Inflammatory macrophage (primary cell): ENCODE measurements around the gene CAPN5.
A peak's percentile ranks its signal among the peaks of the same experiment; 100 is the strongest.
"Not testable (repeated sequence)": the region's sequence is repeated elsewhere in the genome, so short reads cannot be mapped to it uniquely, and the experiment has no call there.

Experiments
- DNase-seq, 2 donors: peaks; one replicate each; pipeline ENCODE4 v3.0.0-alpha.2; 2020 to 2022

Gene CAPN5

DNA sequence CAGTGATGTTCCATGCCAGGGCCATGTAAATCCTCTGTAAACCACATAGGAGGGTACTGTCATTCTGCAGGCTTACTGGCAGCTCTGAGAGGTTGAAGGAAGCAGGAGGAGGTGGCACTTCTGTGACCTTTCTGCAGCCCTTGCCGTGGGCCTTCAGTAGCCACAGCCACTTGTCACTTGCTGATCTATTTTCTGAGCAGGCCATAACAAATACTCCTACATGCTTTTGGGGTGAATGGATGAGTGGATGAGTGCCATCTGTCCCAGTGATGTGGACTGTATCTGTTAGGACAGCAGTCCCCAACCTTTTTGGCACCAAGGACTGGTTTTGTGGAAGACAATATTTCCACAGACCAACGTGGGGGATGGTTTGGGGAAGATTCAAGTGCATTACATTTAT is 22.4 kb upstream of the CAPN5 start:
- no peak for DNase-seq

DNA sequence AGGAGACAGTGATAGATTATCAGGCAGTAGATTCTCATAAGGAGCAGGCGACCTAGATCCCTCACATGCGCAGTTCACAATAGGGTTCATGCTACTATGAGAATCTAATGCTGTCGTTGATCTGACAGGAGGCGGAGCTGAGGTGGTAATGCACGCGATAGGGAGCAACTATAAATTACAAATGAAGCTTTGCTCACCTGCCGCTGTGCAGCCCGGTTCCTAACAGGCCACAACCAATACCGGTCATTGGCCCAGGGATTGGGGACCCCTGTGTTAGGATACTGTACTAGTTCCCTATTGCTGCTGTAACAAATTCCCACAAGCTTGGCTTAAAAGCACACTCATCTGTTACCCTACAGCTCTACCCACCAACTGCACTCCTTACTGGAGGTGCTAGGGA is 21.9 kb upstream of the CAPN5 start:
- DNase-seq = no peak

DNA sequence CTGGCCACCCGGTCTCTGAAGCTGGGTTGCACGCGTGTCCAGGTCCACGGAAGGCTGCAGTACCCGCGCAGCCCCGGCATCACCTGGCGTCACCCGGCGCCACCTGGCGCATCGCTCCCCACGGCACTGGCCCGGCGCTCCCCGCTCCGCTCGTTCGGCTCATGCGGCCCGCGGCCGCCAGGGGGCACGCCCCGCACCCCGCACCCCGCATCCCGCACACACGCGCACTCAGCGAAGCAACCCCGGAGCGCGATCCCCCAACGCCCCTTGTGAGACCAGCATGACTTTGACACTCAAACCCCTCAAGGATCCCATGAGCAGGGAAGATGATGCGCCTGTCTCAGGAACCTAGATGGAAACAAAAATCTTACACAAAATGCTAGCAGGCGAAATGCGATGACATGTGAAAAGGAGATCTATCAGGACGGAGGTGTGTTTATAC is 20.7 kb upstream of the CAPN5 start:
- DNase-seq = no peak

DNA sequence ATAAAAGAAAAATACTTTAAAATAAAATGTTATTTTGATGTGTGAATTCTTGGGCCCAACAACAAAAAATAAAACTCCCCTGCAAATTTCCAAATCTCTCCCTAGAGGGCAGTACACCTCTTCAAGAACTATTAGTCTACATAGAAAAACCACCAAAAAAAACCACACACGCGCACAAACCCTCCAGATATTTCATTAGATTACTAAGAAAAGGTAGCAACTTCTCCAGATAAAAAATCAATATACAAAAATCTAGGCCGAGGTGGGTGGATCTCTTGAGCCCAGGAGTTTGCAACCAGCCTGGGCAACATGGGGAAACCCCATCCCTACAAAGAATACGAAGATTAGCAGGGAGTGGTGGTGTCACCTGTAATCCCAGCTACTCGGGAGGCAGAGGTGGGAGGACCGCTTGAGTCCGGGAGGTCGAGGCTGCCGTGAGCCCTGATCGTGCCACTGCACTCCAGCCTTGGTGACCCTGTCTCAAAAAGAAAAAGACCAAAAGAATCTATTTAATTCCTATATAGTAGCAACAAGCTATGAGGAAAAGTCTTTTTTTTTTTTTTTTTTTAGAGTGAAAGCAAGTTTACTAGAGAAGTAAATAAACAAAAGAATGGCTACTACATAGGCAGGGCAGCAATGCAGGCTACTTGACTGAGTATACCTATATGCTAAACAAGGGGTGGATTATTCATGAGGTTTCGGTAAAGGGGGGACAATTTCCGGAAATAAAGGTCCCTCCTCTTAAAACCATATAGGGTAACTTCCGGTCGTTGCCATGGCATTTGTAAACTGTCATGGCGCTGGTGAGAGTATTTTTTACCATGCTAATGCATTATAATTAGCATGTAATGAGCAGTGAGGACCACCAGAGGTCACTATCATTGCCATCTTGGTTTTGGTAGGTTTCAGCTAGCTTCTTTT is 19.5 kb upstream of the CAPN5 start:
- peak; percentile 95 to 98 for DNase-seq

DNA sequence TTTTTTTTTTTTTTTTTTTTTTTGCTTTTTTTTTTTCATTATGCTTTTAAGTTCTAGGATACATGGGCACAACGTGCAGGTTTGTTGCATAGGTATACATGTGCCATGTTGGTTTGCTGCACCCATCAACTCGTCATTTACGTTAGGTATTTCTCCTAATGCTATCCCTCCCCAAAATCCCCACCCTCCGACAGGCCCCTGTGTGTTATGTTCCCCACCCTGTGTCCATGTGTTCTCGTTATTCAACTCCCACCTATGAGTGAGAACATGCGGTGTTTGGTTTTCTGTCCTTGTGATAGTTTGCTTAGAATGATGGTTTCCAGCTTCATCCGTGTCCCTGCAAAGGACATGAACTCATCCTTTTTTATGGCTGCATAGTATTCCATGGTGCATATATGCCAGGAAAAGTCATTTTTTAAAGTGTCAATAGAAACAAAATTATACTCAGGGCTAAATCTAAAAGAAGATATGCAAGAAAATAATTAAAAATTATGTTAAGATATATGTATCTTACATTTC is 18.8 kb upstream of the CAPN5 start:
- DNase-seq = not testable (repeated sequence)

DNA sequence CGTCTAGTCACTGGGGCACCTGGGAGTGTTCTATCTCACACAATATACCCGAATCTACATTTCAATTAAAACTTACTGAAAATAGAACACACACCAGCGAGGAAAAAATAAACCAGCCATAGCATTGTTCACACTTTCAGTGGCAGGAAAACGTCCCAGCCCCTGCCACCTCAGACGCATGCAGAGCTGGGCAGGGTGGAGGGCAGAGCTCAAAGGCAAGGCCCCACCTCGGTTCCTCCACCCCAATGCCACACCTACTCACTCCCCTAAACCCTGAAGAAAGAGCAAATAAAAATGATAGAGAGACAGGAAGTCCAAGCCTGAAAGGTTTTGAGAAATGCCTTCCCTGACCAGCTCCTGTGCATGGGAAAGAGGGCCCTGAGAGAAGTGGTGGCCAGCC is 17.7 kb upstream of the CAPN5 start:
- DNase-seq = no peak

DNA sequence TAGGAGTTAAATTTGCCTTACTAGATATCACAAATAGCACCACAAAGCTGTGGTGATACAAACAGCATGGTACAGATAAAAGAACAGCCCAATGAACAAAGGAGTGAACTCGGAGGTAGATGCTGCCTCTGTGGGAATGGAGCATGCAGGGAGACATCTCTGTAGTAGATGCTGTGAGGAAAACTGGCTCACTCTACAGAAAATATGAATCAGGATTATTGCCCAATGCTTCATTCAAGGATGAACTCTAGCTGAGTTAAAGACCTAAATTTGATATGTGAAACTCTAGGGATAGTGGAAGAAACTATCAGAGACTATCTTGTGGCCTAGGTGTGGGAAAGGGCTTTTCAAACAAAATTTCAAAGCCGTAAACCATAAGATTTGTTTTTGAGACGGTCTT is 15.3 kb upstream of the CAPN5 start:
- DNase-seq = no peak

DNA sequence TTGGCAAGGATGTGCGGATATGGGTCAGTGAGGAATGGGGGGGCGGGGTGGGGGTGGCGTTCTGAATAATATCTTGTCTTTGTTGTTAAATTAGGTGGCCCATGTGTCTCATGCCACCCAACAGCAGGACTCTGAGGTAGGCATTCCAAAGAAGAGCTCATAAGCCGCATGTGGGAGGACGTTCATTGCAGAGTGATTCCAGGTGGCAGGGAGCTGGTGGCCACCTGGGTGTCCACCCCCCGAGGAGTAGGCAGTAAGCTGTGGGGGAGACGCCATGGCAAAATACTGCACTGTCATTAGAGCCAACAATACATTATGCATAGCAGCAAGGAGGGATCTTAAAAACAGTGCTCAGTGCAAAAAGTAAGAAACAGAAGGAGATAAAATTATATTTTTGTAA is 14.3 kb upstream of the CAPN5 start:
- DNase-seq = no peak

DNA sequence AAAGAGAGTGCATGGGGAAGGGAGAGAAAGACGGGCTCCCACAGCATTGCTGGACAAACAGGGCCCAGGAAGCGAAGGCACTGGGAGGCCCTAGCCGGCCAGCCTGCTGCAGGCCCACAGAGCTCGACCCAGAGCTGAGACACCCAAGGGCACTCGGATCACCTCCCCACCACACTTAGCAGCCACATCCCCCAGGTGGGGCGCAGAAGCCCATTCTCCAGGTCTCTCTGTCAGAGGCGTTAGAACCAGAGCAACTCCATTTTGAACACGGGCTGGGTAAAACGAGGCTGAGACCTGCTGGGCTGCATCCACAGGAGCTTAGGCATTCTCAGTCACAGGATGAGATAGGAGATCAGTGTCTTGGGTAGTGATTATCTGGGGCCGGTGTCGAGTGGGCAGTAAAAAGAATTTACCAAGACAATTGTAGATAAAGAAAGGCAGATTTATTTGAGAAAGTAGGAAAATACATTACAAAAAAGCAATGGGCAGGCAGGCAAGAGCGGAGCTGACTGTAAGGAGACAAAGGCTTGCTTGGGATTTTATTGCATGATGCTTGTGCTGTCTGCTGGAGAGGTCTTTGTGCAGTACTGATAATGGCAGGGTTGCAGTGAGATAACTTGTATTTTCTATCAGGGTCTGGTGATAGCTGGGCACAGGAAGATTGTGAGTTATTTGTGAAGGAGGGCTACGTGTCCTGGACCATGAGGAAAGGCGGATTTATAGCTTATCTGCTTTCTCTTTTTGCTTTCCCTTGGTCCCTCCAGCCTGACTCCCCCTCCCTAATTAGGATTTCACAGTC is 13.4 kb upstream of the CAPN5 start:
- no peak for DNase-seq

DNA sequence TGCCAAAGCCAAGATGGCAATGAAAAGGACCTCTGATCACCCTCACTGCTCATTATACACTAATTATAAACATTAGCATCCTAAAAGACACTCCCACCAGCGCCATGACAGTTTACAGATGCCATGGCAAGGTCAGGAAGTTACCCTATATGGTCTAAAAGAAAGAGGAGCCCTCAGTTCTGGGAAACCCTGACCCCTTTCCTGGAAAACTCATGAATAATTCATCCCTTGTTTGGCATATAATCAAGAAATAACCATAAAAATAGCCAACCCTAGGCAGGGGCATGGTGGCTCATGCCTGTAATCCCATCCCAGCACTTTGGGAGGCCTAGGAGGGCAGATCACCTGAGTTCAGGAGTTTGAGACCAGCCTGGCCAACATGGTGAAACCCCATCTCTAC is 12.7 kb upstream of the CAPN5 start:
- DNase-seq = no peak

DNA sequence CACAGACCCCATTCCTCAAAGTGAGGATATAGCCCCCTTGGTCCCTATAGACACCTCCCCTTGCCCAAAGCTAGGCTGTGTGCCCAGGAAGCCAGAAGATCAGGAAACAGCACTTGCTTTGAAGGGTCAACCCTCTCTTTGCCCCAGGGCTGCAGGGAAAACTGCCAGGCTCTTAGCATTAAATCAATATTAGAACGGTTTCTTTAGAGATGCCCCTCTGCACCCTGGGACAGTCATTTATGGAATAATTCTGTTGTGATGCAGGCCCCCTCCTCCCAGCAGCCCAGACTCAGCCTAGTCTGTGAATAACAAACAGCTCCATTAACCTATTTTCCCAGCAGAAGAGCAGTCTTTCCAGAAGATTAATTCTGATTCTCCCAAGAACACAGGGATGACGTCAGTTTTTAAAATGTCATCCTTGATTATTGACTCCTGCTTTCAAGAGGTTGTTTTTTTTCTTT is 11.6 kb upstream of the CAPN5 start:
- no peak for DNase-seq

DNA sequence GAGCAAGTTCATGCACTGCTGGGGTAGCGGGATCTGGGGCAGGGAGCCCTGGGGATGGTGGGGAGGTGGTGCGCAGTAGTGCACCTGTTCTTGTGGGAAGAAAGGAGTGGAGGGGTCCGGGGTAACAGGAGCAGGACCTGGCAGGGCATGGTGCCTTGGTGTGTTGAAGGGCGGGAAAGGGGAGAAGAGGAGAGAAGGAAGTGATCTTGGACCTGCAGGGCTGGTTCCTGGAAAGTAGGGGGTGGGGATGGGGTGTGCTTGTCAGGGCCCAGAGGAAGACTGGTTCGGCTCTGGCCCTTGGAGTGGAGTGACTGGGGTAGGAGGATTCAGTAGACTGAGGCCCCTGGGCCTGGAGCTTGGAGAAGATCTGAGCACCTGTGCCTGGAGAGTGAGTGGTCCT is 10.9 kb upstream of the CAPN5 start:
- DNase-seq = no peak

DNA sequence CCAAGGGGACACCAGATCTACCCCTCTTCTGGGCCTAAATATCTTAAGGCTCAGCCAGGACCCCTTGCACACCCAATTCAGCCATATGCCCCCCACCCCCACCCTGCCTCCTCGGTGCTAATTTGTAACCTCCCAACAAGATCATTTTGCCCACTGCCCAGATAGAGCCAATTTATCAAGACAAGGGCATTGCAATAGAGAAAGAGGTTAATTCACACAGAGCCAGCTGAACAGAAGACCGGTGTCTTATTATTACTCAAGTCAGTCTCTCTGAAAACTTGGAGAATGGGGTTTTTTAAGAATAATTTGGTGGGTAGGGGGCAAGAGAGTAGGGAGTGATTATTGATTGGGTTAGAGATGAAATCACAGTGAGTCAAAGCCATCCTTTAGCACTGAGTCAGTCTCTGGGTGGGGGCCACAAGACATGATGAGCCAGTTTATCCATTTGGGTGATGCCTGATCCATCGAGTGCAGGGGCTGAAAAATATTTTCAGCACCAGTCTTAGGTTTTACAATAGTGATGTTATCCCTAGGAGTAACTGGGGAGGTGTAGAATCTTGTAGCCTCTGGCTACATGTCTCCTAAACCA is 9.9 kb upstream of the CAPN5 start:
- no peak for DNase-seq

DNA sequence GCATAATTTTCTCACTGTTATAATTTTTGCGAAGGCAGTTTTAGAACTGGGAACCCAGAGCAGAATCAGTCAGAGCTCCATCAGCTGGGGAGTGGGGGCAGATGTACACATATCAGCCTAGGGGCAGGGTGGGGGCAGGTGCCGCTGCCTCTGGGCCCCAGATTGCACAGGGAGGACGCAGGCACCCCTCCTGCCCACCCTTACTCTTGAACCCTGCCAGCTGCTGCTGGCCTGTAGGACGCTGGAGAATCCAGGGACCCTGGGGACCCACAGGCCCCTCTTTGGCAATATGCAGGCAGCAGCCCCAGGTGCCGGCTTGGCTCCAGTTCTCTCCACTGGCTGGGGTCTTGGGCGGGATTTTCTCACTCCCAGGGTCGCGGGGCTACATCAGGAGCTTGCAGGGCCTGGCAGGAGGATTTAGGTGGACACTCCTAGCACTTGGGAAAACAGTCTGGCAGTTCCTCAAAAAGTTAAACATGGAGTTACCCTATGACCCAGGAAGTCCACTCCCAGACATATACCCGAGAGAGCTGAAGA is 8.8 kb upstream of the CAPN5 start:
- no peak for DNase-seq

DNA sequence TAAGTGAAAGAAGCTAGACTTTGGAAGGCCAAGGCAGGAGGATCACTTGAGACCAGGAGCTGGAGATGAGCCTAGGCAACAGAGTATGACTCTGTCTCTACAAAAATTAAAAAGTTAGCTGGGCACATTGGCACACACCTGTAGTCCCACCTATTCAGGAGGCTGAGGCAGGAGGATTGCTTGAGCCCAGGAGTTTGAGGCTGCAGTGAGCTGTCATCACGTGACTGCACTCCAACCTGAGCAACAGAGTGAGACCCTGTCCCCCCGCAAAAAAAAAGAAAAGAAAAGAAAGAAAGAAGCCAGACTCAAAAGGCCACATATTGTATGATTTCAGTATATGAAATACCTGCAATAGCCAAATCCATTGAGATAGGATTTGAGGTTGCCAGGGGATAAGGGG is 7.9 kb upstream of the CAPN5 start:
- no peak for DNase-seq

DNA sequence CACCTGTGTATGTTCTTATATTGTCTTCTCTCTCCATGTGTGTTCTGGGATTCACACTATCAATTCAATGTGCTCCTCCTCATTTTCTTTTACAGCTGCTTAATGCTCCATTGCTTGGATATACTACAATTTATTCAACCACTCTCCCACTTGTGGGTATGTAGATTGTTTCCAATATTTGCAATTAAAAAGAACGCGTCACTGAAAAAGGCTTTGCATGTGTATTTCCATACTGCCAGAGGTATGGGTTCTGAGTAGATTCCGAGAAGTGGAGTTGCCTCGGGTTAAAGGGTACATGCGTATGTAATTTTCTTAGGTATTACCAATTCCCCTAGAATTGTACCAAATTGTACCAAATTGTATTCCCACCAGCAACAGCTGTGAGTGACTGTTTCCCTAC is 7.0 kb upstream of the CAPN5 start:
- no peak for DNase-seq

DNA sequence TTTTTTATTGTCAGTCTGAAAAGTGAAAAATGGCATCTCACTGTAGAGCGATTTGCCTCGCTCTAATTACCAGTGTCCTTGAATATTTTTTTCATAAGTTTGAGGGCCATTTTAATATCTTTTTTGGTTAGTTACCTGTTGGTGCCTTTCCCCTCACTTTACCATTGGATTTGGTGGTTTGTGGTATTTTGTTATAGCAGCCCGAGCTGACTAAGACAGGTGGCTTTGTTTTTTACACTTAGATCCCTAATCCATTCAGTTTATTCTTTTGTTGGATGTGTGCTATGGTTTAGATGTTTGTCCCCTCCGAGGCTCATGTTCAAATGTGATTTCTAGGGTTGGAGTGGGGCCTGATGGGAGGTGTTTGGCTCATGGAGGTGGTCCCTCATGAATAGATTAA is 6.5 kb upstream of the CAPN5 start:
- DNase-seq = no peak

DNA sequence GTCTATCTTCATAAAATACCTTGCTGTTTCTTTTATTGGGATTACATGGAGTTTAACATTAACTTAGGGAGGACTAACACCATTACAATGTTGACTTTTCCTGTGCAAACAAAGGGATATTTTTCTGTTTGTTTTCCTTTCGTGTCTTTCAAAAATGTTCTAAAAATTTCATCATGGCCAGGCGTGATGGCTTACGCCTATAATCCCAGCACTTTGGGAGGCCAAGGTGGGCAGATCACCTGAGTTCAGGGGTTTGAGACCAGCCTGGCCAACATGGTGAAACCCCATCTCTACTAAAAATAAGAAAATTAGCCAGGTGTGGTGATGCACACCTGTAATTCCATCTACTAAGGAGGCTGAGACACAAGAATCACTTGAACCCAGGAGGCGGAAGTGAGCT is 5.5 kb upstream of the CAPN5 start:
- not testable (repeated sequence) for DNase-seq

DNA sequence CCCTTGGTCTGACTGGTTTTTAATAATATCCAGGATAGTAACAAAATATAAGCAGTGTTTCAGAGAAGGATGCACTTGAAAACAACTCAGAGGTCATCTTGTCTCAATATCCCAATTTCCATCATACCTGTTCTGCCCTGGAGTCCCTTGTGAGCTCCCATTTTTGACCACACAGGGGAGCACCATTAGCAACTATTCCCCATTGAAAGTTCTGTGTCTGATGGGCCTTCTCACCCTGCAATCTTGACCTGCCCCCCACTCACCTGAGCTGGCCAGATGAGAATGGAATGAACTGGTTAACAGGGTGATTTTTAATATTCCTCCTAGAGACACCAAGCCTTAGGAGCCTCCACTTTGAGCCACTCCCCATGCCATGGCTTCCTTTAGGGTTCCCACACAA is 3.8 kb upstream of the CAPN5 start:
- DNase-seq = no peak

DNA sequence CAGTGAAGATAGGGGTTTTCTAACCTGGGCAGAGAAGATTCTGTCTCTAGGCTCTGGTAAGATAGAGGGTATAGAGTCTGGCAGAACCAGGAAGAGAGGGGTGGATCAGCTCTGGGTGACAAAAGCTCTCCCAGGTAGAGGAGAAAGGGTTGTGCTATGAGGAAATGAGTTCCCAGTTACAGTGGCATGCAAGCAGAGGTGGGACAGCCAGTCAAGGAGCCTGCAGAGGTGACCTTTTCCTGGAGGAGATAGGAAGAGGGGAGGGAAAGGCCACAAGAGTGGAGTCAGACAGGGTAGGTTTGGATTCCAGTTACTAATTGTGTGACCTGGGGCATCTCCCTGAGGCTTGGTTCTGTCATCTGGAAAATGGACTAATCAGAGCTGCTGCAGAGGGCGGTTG is 3.4 kb upstream of the CAPN5 start:
- DNase-seq = no peak

DNA sequence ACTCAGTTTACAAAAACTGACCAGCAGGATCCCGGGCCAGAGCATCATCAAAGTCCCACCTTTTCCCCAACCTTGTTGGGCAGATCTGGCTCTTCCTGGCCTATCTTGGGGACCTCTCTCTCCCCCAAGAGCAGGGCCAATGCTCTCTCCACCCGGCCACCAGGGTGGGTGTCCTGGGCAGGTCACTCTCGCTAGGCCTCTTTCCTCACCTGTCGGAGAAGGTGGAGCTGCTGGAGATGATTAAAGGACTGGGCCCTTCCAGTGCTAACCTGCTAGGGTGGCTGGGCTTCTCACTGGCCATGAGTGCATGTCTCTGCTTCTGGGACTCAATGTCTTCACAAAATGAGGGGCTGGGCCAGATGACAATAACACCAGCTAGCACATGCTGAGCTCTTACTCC is 2.9 kb upstream of the CAPN5 start:
- no peak for DNase-seq

DNA sequence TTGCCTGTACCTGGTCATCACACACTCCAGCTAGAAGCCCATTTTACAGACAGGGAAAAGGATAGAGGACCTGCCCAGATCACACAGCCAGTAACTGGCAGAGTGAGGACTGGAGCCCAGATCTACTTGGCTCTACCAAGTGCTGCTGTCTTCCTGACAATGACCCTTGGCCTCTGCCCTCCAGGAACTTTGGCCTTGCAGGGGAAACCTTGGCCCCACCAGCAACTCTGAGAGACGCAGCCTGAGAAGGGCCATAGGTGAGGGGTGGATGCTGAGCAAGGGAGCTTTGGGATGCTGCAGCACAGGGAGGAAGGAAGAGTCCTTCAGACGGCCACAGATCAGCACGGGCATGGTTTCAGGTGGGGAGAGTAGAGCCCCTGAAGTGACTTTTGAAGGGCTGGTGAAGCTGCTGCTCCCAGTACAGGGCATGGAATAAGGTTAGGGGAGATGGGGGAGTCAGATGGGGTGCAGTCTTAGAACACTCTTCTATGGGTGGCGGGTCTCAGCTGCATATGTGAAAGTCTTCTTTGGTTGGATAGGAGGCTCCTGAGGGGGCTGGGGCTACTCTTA is 2.0 kb upstream of the CAPN5 start:
- no peak for DNase-seq

DNA sequence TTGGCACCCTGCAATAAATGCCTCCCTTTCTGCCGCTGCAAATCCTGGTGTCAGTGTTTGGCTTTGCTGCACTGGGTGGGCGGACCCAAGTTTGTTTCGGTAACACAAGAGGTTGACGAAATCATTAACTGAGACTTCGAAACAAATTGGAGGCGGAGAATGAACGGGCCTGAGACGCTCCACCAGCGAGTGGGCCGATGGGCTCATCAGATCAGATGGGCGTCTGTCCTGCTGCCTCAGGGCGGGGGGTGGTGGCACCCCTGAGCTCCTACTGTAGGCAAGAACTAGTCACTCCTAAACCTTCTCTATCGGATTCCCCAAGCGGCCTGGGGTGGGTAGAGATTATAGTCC is 918 bp upstream of the CAPN5 start:
- peak; percentile 90 to 94 for DNase-seq
